Spinal cord (tissue), 10 donors: Measurements from ENCODE around the gene PI16. TPM values are rescaled to one million over a fixed set of nuclear protein-coding genes. Genes with fewer than 3 reads are reported as not detected.

Source experiments
- DNase-seq, 6 donors: peaks; one replicate each; pipeline versions ENCODE4 v3.0.0 to v3.0.0-alpha.2; 2013 to 2015; ENCODE audit warnings: low spot score in 6 of 6, low read depth in 4 of 6
- H3K27ac ChIP-seq: one replicate; pipeline ENCODE4 v1.5.1; 2013; ENCODE audit warnings: low read depth, low read length, control low read depth
- H3K27me3 ChIP-seq: one replicate; pipeline ENCODE4 v1.6.1; 2013; ENCODE audit warnings: low read length; ENCODE audit not compliant: control insufficient read depth, insufficient read depth
- H3K36me3 ChIP-seq: one replicate; pipeline ENCODE4 v1.6.1; 2013; ENCODE audit warnings: low read length; ENCODE audit not compliant: control insufficient read depth, insufficient read depth
- H3K4me1 ChIP-seq: one replicate; pipeline ENCODE4 v1.6.1; 2013; ENCODE audit warnings: low read length; ENCODE audit not compliant: control insufficient read depth, insufficient read depth
- H3K4me3 ChIP-seq: one replicate; pipeline ENCODE4 v1.5.1; 2013; ENCODE audit warnings: low read depth, low read length, control low read depth
- H3K9me3 ChIP-seq: one replicate; pipeline ENCODE4 v1.6.1; 2013; ENCODE audit warnings: low read length; ENCODE audit not compliant: control insufficient read depth, insufficient read depth
- WGBS: methylation state at CpG from one replicate; pipeline ENCODE4 v1.1.5; 2013; ENCODE audit warnings: missing lambda C conversion rate; ENCODE audit not compliant: insufficient coverage; 5-methylcytosine and 5-hydroxymethylcytosine counted together
- long read RNA-seq, 4 donors: transcript quantifications; one replicate each; lab custom pipeline, GENCODE V29; 2026
- polyA plus RNA-seq, 2 donors: library from polyadenylated mRNA; unstranded; fragments of 120-200 nt; gene quantifications; one replicate each; pipeline ENCODE4 v1.2.1, GENCODE V29; 2013; ENCODE audit not compliant: insufficient read length in 2 of 2
- total RNA-seq, 2 donors: library from RNA; depleted of rRNA in 1 of 2; stranded (reverse); fragments of 120-200 nt in 1 of 2; fragments of >200 nt in 1 of 2; gene quantifications; one replicate each; pipeline versions ENCODE4 v1.2.3 to v1.2.4, GENCODE V29; 2013 to 2014
- donor health status: healthy.

Gene PI16, protein sequence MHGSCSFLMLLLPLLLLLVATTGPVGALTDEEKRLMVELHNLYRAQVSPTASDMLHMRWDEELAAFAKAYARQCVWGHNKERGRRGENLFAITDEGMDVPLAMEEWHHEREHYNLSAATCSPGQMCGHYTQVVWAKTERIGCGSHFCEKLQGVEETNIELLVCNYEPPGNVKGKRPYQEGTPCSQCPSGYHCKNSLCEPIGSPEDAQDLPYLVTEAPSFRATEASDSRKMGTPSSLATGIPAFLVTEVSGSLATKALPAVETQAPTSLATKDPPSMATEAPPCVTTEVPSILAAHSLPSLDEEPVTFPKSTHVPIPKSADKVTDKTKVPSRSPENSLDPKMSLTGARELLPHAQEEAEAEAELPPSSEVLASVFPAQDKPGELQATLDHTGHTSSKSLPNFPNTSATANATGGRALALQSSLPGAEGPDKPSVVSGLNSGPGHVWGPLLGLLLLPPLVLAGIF
- 10 to 100 TPM; 29.9 to 47.4 TPM for total RNA-seq
- 10 to 100 TPM; 22.7 to 28.4 TPM for polyA plus RNA-seq
- long read RNA-seq, donor 1, partial matches to known transcripts = 0 of 4 reads
- long read RNA-seq, donor 1, other reads (novel, unspliced or antisense) = 0 of 4 reads
- long read RNA-seq, donor 2, partial matches to known transcripts = 57 of 70 reads
- long read RNA-seq, donor 2, other reads (novel, unspliced or antisense) = 13 of 70 reads
- long read RNA-seq, donor 3 = 0 reads
- long read RNA-seq, donor 4 = 0 reads

DNA sequence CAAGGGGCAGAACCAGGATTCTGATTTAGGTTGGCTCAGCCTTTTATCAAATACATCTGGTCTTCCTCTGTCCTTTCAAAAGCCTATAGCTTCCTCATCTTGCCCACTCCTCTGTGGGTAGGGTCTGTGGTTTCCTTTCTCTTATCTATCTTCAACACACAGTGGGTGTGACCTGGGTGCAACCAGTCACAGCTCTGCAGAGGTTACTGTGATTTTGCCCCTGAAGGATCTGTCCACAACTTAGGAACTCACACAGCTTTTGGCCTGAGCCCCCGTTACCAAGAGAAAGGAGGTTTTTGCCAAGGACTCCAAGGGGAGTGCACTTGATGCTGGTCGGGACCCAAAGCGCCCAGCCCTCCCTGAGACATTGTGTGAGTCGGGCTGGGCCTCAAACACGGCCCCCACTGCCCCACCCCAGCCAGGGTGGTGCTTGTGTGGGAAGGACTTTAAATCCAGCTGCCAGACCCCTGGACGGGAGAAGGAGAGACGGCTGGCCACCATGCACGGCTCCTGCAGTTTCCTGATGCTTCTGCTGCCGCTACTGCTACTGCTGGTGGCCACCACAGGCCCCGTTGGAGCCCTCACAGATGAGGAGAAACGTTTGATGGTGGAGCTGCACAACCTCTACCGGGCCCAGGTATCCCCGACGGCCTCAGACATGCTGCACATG is at the start of gene PI16:
TSS of gene PI16 (plus strand) at position 477 of the 670 bp plus-strand sequence. CDS start at position 500, 23 bp downstream.
- Histone ChIP-seq H3K36me3 (no peaks in the 10 kb centered on the region), H3K9me3 (no peaks in the 10 kb centered on the region), H3K27ac (no peak within 1 kb of the TSS), H3K4me3 (no peak within 1 kb of the TSS), H3K4me1 (peaks cover 17% of the 10 kb centered on the region), H3K27me3 (no peaks in the 10 kb centered on the region)
- DNase-seq = peak in 5 of 6 donors; percentile 10 to 74 (median 37)
- 67% methylated on average over 13 of the region's 14 CpGs for WGBS

DNA sequence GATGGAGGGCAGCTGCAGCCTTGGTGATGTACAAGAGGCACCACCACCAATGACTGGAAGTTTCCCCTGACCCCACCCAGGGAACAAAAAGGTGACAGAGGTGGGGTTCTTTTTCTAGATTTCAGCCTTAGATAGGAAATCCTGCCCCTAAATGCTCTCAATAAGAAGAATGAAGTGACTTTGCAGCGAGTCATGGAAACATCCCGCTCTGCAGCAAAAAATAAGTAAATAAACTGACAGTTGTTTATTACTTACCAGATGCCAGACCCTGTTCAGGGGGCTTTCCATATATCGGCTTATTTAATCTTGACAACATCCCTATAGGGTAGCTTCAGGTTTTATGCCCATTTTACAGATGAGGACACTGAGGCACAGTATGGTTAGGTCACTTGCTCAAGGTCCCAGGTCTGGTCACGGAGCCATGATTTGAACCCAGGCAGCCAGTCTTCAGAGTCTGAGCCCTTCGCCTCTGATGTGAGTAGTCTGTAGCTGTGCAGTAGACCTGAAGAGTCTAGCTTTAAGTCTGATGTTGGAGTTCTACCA is 49.6 kb upstream of the PI16 start:
- Histone ChIP-seq H3K4me3 (no peak overlapping the region), H3K27ac (no peak overlapping the region), H3K9me3 (no peaks in the 10 kb centered on the region), H3K4me1 (peaks cover 14% of the 10 kb centered on the region), H3K36me3 (peaks cover 20% of the 10 kb centered on the region), H3K27me3 (no peaks in the 10 kb centered on the region)
- 96% methylated on average over 3 of the region's 5 CpGs for WGBS
- DNase-seq = no peak

DNA sequence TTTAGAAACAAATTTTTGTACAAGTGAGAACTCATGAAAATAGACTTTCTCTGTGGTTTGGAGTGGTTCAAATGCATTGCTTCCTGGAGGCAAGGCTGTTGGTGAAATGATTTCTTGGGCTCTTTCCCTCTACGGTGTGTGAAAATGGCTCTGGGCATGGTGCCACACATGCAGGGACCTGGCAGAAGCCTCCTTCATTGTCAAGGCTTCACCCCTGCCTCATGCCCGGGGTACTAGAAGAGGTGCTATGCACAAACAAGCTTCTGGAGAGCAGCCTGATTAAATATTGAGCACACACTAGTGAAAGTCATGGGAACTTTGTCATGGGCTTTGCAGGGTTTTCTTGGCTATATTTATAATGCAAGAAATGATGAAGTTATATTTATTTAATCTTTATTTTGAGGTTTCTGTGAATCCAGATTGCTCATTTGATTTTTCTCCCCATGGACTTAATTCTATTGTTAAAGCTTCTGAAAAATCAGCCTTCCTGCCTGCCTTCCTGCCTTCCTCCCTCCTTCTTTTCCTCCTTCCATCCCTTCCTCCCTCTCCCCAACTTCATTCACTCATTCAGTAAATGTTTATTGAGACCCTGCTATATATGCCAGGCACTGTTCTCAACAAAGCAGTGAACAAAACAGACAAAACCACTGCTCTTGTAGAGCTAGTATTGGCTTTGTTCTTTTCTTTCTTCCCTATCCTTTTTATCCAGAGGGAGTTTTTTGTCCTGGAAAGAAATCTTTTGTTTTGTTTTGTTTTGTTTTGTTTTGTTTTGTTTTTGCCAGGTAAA is 47.8 kb upstream of the PI16 start:
- Histone ChIP-seq H3K9me3 (no peaks in the 10 kb centered on the region), H3K36me3 (peaks cover 18% of the 10 kb centered on the region), H3K27ac (peak overlapping the region; percentile 78), H3K4me3 (no peak overlapping the region), H3K27me3 (no peaks in the 10 kb centered on the region), H3K4me1 (peaks cover 14% of the 10 kb centered on the region)
- peak in 4 of 6 donors; percentile 54 to 90 (median 77) for DNase-seq
- 67% methylated on average over 1 of the region's 2 CpGs for WGBS

DNA sequence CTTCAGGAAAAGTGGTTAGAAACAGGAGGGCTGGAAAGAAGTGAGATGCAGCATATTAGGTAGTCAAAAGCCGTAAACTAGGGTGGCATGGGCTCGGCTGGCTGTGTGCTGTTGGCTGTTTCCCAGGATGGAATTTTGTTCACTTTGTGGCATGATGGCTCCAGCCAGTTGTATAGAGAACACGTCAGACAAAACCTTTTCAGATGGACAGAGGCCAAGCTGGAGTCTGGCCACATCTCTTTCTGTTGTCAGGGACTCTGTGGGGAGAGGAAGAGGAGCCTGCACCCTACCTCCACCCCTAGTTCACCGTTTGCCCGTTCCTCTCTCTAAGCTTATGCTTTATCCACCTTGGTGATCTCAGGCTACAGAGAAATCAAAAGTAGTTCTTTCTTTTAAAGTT is 46.8 kb upstream of the PI16 start:
- 25% methylated on average over 3 of the region's 5 CpGs for WGBS
- no peak overlapping the region for H3K4me3 ChIP-seq
- DNase-seq = peak in 5 of 6 donors; percentile 52 to 91 (median 58)
- H3K36me3 ChIP-seq = peaks cover 20% of the 10 kb centered on the region
- H3K4me1 ChIP-seq = peaks cover 14% of the 10 kb centered on the region
- H3K9me3 ChIP-seq = no peaks in the 10 kb centered on the region
- no peaks in the 10 kb centered on the region for H3K27me3 ChIP-seq
- peak overlapping the region; percentile 78 for H3K27ac ChIP-seq

DNA sequence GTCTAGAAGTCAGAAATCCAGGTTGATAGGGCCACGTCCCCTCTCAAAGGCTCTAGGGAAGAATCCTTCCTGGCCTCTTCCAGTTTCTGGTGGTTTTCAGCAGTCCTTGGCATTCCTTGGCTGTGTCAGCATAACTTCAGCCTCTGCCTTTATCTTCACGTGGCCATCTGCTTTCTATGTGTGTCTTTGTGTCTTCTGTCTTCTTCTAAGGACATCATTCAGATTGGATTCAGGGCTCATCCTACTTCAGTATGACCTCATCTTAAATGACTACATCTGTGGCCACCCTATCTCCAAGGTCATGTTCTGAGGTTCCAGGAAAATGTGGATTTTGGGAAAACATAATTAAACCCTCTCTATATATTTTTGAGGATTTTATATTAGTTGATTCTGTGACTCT is 45.8 kb upstream of the PI16 start:
- Histone ChIP-seq H3K27me3 (no peaks in the 10 kb centered on the region), H3K36me3 (peaks cover 18% of the 10 kb centered on the region), H3K4me1 (peaks cover 14% of the 10 kb centered on the region), H3K9me3 (no peaks in the 10 kb centered on the region), H3K27ac (no peak overlapping the region), H3K4me3 (no peak overlapping the region)
- 70% methylated on average over 2 of the region's 2 CpGs for WGBS
- DNase-seq = no peak

DNA sequence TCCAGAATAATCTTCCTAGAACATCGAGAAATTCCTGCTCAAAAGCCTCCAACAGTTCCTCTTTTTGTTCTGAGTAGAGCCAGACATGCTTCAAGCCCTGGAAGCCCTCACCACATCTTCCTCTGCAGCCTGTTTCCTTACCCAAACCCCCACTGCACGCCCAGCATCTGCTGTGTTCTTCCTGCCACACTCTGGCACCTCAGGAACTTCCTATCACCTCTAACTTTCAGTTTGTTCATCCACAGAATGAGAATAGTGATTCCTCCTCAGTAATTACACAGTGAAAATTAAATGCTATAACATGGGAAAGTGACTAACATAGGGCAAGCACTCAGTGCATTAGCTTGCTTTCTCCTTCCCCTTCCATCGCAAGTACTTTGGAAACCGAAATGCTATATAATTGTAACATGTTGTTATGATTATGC is 42.5 kb upstream of the PI16 start:
- Histone ChIP-seq H3K4me1 (peaks cover 6% of the 10 kb centered on the region), H3K9me3 (no peaks in the 10 kb centered on the region), H3K27me3 (no peaks in the 10 kb centered on the region), H3K36me3 (peaks cover 37% of the 10 kb centered on the region), H3K4me3 (no peak overlapping the region), H3K27ac (no peak overlapping the region)
- 81% methylated on average over 2 of the region's 4 CpGs for WGBS
- DNase-seq = no peak

DNA sequence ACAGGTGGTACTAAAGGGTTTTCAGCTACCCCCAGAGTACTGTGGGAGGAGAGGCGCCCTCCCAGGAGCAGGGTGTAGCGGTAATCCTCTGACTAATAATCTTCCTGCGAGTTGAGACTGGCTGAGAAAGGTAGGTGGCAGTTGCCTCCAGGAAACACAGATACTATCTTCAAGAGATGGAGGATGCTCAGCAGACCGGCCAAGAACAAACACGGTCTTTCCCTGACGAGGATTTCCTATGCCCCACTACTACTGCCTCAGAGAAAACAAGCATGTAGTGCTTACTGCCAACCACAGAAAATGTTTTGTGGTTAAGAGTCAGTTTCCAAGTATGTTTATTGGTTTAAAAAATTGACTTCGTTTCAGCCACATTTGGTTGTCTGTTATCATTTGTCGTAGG is 42.0 kb upstream of the PI16 start:
- no peak overlapping the region for H3K4me3 ChIP-seq
- H3K36me3 ChIP-seq = peaks cover 38% of the 10 kb centered on the region
- no peak for DNase-seq
- H3K27ac ChIP-seq = peak overlapping the region; percentile 0
- no peaks in the 10 kb centered on the region for H3K9me3 ChIP-seq
- H3K4me1 ChIP-seq = peaks cover 6% of the 10 kb centered on the region
- H3K27me3 ChIP-seq = no peaks in the 10 kb centered on the region
- WGBS = 67% methylated on average over 3 of the region's 8 CpGs

DNA sequence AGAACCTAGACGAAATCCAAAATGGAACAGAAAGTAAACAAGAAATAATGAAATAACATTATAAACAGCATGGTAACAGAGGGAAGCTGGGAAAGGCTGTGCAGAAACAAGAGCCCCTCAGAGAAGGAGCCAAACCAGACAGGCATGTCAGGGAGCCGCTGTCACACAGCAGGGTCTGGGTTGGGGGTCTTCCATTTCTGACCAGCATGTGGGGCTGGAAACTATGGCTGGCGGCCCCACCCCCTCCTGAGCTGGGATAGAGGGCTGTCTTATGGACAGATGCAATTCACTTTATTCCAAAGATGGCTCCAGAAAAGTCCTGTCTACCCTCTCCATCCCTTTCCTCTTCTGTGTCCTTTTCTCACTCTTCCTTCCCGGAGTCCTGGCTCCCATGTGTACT is 41.5 kb upstream of the PI16 start:
- H3K4me1 ChIP-seq = peaks cover 4% of the 10 kb centered on the region
- H3K4me3 ChIP-seq = no peak overlapping the region
- no peaks in the 10 kb centered on the region for H3K9me3 ChIP-seq
- DNase-seq = no peak
- 70% methylated on average over 2 of the region's 4 CpGs for WGBS
- H3K36me3 ChIP-seq = peaks cover 43% of the 10 kb centered on the region
- H3K27me3 ChIP-seq = no peaks in the 10 kb centered on the region
- peak overlapping the region; percentile 0 for H3K27ac ChIP-seq
